B cell (primary cell): ENCODE data around the gene RHBDL1. TPM values are rescaled to one million over a fixed set of nuclear protein-coding genes. Genes with fewer than 3 reads are reported as not detected.

Source experiments
- ATAC-seq: fragments of 200-7000 bp; cut with Tn5 transposase; one replicate; pipeline ENCODE4 v1.10.0; 2021; ENCODE audit warnings: low read depth, mild to moderate bottlenecking, moderate number of reproducible peaks, moderate library complexity
- CTCF ChIA-PET: fragments of 350-600 bp; sonication (Branson Sonifier 250); formaldehyde crosslinking; loops from one replicate; lab custom pipeline; 2021; ENCODE audit warnings: antibody characterized with exemption, inconsistent platforms; lab: Charles Lee
- POLR2A ChIA-PET: fragments of 350-600 bp; sonication (Branson Sonifier 250); formaldehyde crosslinking; loops from one replicate; lab custom pipeline; 2021; ENCODE audit warnings: antibody characterized with exemption; lab: Charles Lee
- DNase-seq: peaks from one replicate; pipeline ENCODE4 v3.0.0; 2013
- H2AFZ ChIP-seq: 2 replicates; pipeline ENCODE4 v1.6.1; 2012; ENCODE audit warnings: mild to moderate bottlenecking, low read depth, low read length; ENCODE audit not compliant: insufficient read depth, poor library complexity, severe bottlenecking
- H3K27ac ChIP-seq, 2 donors: 1 replicate in 1 of 2; 2 replicates in 1 of 2; pipeline ENCODE4 v1.5.1; 2012 to 2013; ENCODE audit warnings: low read length in 2 of 2, mild to moderate bottlenecking in 2 of 2, moderate library complexity in 1 of 2
- H3K27me3 ChIP-seq, 4 experiments: fragments of 200-600 bp in 1 of 4; sonication (generic) in 1 of 4; replicated peaks in 1 of 4; 1 replicate in 2 of 4; 2 replicates in 2 of 4; pipeline versions ENCODE4 v1.6.1 to v1.7.0; 2013 to 2016; ENCODE audit warnings: low read length in 3 of 4, mild to moderate bottlenecking in 2 of 4, mixed read lengths in 1 of 4, moderate library complexity in 1 of 4; ENCODE audit not compliant: insufficient read depth in 4 of 4, control insufficient read depth in 3 of 4; ENCODE audit errors: control extremely low read depth in 1 of 4
- H3K36me3 ChIP-seq, 2 experiments: replicated peaks in 1 of 2; 1 replicate in 1 of 2; 2 replicates in 1 of 2; pipeline versions ENCODE4 v1.6.1 to v1.7.1; 2013; ENCODE audit warnings: low read length in 1 of 2; ENCODE audit not compliant: insufficient read depth in 2 of 2, control insufficient read depth in 1 of 2; ENCODE audit errors: control extremely low read depth in 1 of 2, extremely low read depth in 1 of 2
- H3K4me1 ChIP-seq, 2 donors: fragments of 200-600 bp in 1 of 2; sonication (generic) in 1 of 2; 1 replicate in 1 of 2; 2 replicates in 1 of 2; pipeline versions ENCODE4 v1.5.1 to v1.6.1; 2013 to 2017; ENCODE audit warnings: low read length in 2 of 2; ENCODE audit not compliant: control insufficient read depth in 2 of 2, insufficient read depth in 2 of 2
- H3K4me2 ChIP-seq: replicated peaks from 2 replicates; pipeline ENCODE3; 2012; ENCODE audit warnings: mild to moderate bottlenecking, low read depth, low read length; ENCODE audit not compliant: poor library complexity, severe bottlenecking
- H3K4me3 ChIP-seq, 5 experiments: fragments of 200-600 bp in 1 of 5; sonication (generic) in 1 of 5; 1 replicate in 3 of 5; 2 replicates in 2 of 5; pipeline versions ENCODE4 v1.5.1 to v1.7.0; 2011 to 2016; ENCODE audit warnings: low read length in 4 of 5, mild to moderate bottlenecking in 4 of 5, low read depth in 2 of 5, control low read depth in 1 of 5, moderate library complexity in 1 of 5; ENCODE audit not compliant: insufficient read depth in 1 of 5; ENCODE audit errors: control extremely low read depth in 1 of 5, extremely low read depth in 1 of 5
- H3K79me2 ChIP-seq: fragments of 200-600 bp; sonication (generic); one replicate; pipeline ENCODE4 v1.6.0; 2016; ENCODE audit warnings: low read length; ENCODE audit not compliant: control insufficient read depth, insufficient read depth
- H3K9ac ChIP-seq: fragments of 200-600 bp; sonication (generic); 2 replicates; pipeline ENCODE4 v1.6.1; 2017; ENCODE audit warnings: mild to moderate bottlenecking, low read length, moderate library complexity
- H3K9me3 ChIP-seq, 3 donors: one replicate each; pipeline versions ENCODE4 v1.6.1 to v1.7.1; 2013; ENCODE audit warnings: low read length in 2 of 3; ENCODE audit not compliant: control insufficient read depth in 2 of 3, insufficient read depth in 1 of 3; ENCODE audit errors: control extremely low read depth in 1 of 3
- H4K20me1 ChIP-seq: 2 replicates; pipeline ENCODE4 v1.6.0; 2012; ENCODE audit warnings: mild to moderate bottlenecking, low read length; ENCODE audit not compliant: insufficient read depth, control insufficient read depth, poor library complexity, severe bottlenecking
- H3K27ac Mint-ChIP-seq: one replicate; pipeline ENCODE4 v1.8.0; 2021; ENCODE audit warnings: mixed read lengths
- H3K27me3 Mint-ChIP-seq: one replicate; pipeline ENCODE4 v1.8.0; 2021; ENCODE audit warnings: mixed read lengths
- H3K4me1 Mint-ChIP-seq: one replicate; pipeline ENCODE4 v1.8.0; 2021; ENCODE audit warnings: mixed read lengths
- H3K4me3 Mint-ChIP-seq: one replicate; pipeline ENCODE4 v1.8.0; 2021; ENCODE audit warnings: mixed read lengths
- H3K9me3 Mint-ChIP-seq: one replicate; pipeline ENCODE4 v1.8.0; 2022; ENCODE audit warnings: mixed read lengths; ENCODE audit not compliant: insufficient read depth
- EZH2 ChIP-seq: IDR thresholded peaks from 2 replicates; pipeline ENCODE4 v1.6.1; 2012; ENCODE audit warnings: borderline replicate concordance, low read depth, mild to moderate bottlenecking, moderate library complexity, low read length; ENCODE audit not compliant: insufficient read depth, poor library complexity, severe bottlenecking
- WGBS: methylation state at CpG from one replicate; pipeline ENCODE4 v1.1.5; 2013; ENCODE audit warnings: missing lambda C conversion rate; ENCODE audit not compliant: insufficient coverage; 5-methylcytosine and 5-hydroxymethylcytosine counted together
- intact Hi-C: fragments of 100-400 bp; cut with micrococcal nuclease; formaldehyde crosslinking; loops from one replicate; pipeline ENCODE4 v1.10.0; 2022
- polyA plus RNA-seq: library from polyadenylated mRNA; depleted of rRNA; stranded (reverse); fragments of >200 nt; gene quantifications from 2 replicates; pipeline ENCODE4 v1.2.3, GENCODE V29; 2012
- total RNA-seq, 2 donors: library from RNA; stranded (reverse); fragments of 120-200 nt in 1 of 2; gene quantifications; 1 replicate in 1 of 2; 2 replicates in 1 of 2; pipeline versions ENCODE4 v1.2.3 to v1.2.4, GENCODE V29; 2013 to 2022
- TF ChIP-seq, protein P1 (sequence below): fragments of 200-600 bp; IDR thresholded peaks from one replicate; pipeline ENCODE4 v1.8.0; 2022; ENCODE audit warnings: antibody characterized with exemption, mild to moderate bottlenecking

RHBDL1 gene
- total and polyA plus RNA-seq, 2 donors (not counting 1 experiment from before 2014, with no cell fraction given): 0.76 to 1.6 TPM

DNA sequence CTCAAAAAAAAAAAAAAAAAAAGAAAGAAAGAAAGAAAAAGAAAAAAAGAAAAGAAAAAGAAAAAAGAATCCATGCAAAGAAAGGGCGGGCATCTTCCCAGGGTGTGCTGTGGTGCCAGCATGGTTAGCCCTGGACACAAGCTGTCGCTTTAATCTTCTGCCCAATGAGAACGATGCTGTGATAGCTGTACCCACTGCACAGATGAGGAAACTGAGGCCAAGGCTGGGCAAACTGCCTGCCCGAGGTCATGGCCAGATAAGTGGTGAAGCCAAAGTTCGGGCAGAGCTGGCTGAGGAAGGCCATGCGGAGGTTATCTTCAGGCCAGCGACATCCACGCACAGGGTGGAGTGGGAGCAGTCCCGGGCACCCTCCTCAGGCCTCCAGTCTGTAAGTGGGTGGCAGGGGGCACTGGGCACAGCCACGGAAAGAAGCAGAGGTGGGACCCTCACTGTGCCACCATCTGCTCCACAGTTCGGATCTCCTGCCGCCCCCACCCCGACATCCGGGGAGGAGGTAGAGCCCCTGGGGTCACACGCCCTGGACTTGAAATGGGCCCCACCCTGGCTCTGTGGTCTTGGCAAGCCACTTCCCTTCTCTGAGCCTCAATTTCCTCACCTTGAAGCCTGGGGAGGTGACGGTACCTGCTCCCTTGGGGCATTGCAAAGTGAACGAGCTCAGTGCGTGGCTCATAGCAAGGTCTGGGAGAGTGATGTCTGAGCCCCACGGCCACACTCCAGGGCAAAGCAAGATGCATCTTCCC, 23.6 kb downstream of the RHBDL1 start:
- Histone ChIP-seq H3K27me3 (peaks cover 0 to 77% (median 33%) of the 10 kb centered on the region in 4 experiments), H2AFZ (no peak overlapping the region), H3K9ac (no peak overlapping the region), H3K27ac (no peak overlapping the region), H3K36me3 (no peaks in the 10 kb centered on the region), H3K4me2 (no peak overlapping the region), H3K4me3 (no peak overlapping the region), H3K9me3 (peaks cover 0 to 35% (median 0%) of the 10 kb centered on the region in 3 donors), H4K20me1 (no peaks in the 10 kb centered on the region), H3K79me2 (no peaks in the 10 kb centered on the region), H3K4me1 (peaks cover 32 to 35% of the 10 kb centered on the region in 2 donors)
- Mint-ChIP-seq H3K27me3 (peaks cover 33% of the 10 kb centered on the region), H3K9me3 (no peaks in the 10 kb centered on the region), H3K27ac (no peak overlapping the region), H3K4me1 (peaks cover 9% of the 10 kb centered on the region), H3K4me3 (no peak overlapping the region)
- DNase-seq: no peak
- intact Hi-C loops: no loop called here
- ChIA-PET POLR2A (interaction anchor here (0.7 kb wide), 2 partner anchors 12 to 27 kb away, joined by 7 to 8 read pairs; partner anchors contain the start of gene CCDC78), CTCF (no interaction called here)
- 75% methylated on average over 15 of the region's 19 CpGs for WGBS
- TF ChIP-seq, protein P1, sequence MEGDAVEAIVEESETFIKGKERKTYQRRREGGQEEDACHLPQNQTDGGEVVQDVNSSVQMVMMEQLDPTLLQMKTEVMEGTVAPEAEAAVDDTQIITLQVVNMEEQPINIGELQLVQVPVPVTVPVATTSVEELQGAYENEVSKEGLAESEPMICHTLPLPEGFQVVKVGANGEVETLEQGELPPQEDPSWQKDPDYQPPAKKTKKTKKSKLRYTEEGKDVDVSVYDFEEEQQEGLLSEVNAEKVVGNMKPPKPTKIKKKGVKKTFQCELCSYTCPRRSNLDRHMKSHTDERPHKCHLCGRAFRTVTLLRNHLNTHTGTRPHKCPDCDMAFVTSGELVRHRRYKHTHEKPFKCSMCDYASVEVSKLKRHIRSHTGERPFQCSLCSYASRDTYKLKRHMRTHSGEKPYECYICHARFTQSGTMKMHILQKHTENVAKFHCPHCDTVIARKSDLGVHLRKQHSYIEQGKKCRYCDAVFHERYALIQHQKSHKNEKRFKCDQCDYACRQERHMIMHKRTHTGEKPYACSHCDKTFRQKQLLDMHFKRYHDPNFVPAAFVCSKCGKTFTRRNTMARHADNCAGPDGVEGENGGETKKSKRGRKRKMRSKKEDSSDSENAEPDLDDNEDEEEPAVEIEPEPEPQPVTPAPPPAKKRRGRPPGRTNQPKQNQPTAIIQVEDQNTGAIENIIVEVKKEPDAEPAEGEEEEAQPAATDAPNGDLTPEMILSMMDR: no peak
- no peak for TF ChIP-seq EZH2
- no peak for ATAC-seq
